SK-N-DZ (cell line): ENCODE measurements around the gene CLDND2. TPM values are rescaled to one million over a fixed set of nuclear protein-coding genes. Genes with fewer than 3 reads are reported as not detected.
"Not testable (repeated sequence)": the region's sequence is repeated elsewhere in the genome, so short reads cannot be mapped to it uniquely, and the experiment has no call there.

ENCODE experiments used
- DNase-seq: peaks from one replicate; pipeline ENCODE4 v3.0.0-alpha.2; 2015; ENCODE audit warnings: low spot score
- polyA plus RNA-seq, 2 experiments: library from polyadenylated mRNA; depleted of rRNA; stranded (reverse); fragments of >200 nt; gene quantifications; 2 replicates each; pipeline ENCODE4 v1.2.3, GENCODE V29; 2014

The CLDND2 gene, protein sequence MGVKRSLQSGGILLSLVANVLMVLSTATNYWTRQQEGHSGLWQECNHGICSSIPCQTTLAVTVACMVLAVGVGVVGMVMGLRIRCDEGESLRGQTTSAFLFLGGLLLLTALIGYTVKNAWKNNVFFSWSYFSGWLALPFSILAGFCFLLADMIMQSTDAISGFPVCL
- not detected in 2 replicates for polyA plus RNA-seq (2014; cell fraction: cytosol; rRNA removed)
- not detected in 2 replicates for polyA plus RNA-seq (2014; cell fraction: nucleus; rRNA removed)

DNA sequence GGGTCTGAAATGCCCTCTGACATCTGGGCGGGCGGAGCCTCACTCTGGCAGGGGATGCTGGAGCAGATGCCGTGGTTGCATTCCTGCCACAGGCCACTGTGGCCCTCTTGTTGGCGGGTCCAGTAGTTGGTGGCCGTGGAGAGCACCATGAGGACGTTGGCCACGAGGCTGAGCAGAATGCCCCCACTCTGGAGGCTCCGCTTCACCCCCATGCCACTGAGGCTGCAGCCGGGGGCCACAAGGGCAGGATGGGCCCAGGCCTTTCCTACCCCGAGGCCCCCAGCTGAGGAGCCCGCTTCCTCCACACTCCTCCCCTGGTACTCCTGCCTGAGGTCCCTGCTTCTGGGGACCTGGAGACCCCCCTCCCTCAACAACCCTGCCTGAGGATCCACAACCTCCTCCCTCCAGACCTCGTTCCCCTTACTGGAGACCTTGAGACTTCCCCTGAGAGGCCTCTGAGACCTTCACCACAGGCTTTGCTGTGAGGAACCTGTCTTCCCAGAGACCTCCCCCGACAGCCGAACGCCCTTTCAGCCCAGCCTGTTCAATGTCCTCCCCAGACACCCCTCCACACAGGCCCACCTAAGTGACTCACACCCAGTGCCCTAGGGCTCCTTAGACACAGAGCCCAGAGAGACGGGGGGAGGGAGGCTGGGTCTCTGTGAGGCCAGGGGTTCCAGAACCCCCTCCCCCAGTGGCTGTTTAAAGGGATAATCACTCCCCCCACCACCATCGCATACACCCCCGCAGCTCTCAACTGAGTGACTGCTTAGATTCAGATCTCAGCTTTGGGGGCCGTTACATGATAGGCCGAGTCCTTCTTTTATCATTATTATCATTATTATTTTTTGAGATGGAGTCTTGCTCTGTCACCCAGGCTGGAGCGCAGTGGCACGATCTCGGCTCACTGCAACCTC, at the start of gene CLDND2:
Gene CLDND2, minus strand, starts transcription at position 638 of the 917 bp plus-strand sequence. Its CDS starts 426 bp downstream, at position 212.
- DNase-seq = no peak

DNA sequence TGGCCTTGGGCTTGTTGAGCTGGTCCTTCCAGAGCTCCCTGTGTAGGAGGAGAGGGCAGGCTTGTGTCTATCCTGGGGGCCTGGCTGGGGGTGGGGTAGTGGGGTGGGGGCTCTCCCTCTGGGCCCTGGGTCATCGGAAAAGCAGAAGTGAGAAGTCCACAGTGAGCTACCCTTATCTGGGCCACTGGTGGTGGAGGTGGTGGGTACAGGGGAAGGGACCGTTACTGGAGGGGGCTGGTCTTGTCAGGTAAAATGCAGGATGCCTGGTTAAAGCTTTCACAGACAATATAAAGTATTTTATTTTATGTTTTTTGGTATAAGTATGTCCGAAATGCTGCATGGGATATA, 49.0 kb upstream of the CLDND2 start:
- DNase-seq = no peak

DNA sequence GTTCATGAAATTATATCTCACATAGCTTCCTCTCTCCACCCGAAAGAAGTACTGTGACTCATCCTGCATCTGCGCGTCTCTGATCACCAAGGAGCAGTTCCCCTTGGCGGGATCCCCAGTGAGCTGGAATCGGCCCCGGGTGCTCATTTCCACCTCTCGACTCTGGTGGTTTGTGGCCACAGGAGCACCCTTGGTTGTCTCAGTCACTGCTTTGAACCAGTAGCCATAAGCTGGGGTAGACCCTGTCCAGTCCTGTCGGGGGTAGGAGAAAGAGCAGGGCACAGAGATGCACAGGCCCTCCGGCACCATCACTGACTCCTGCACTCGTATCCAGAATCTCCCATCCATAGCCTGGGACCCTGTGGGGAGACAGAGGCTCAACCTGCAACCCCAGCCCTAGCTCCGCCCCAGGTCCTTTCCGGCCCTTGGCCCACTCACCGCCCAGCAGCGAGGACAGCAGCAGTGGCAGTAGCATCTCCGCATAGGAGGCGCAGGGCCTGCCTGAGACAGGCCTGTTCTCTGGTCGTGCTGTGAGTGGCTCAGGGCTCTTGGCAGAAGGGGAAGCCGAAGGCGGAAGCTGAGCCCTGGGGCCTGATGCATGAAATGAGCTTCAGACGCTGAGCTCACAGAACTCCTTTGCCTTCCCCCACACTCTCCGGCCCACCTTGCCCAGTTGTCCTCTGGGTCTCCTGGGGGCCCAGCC, 48.5 kb upstream of the CLDND2 start, which contains the start of gene SIGLEC10:
Gene SIGLEC10, minus strand, starts transcription at position 536 of the 703 bp plus-strand sequence. Its CDS starts 61 bp downstream, at position 475.
- peak; percentile 63 for DNase-seq

DNA sequence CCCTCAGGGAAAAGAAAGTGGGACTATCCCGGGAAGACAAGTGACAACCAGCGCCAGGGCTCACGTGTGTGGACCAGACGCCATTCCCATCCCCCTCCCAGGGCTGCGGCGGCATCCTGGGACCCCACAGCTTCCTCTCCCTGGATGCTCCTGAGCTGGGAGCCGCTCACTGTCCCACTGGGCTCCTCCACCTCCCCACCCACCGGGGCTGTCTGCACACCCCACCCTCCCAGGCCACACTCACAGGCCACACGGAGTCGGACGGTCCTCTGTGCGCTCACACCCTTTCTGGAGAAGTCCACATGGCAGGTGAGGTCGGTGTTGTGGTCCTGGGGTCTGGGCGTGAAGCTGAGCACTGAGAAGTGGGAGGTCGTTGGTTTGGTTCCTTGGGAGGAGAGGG, 47.6 kb upstream of the CLDND2 start:
- DNase-seq = not testable (repeated sequence)

DNA sequence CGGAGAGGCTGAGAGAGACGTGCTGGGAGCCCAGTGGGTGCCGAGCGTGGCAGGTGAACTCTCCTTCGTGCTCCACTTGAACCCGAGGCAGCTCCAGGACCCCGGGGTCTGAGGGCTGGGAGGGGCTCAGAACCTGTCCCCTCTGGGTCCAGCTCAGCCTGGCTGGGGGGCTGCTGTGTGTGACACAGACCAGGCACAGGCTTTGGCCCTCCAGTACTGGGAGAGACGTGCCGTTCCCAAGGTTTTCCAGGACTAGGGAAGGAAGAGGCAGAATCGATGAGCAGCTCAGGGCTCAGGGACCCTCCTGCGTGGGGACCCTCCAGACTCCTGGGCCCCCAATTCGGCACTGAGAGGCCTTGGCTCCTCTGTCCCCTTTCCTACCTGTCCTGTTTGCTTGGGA, 46.4 kb upstream of the CLDND2 start:
- DNase-seq = no peak

DNA sequence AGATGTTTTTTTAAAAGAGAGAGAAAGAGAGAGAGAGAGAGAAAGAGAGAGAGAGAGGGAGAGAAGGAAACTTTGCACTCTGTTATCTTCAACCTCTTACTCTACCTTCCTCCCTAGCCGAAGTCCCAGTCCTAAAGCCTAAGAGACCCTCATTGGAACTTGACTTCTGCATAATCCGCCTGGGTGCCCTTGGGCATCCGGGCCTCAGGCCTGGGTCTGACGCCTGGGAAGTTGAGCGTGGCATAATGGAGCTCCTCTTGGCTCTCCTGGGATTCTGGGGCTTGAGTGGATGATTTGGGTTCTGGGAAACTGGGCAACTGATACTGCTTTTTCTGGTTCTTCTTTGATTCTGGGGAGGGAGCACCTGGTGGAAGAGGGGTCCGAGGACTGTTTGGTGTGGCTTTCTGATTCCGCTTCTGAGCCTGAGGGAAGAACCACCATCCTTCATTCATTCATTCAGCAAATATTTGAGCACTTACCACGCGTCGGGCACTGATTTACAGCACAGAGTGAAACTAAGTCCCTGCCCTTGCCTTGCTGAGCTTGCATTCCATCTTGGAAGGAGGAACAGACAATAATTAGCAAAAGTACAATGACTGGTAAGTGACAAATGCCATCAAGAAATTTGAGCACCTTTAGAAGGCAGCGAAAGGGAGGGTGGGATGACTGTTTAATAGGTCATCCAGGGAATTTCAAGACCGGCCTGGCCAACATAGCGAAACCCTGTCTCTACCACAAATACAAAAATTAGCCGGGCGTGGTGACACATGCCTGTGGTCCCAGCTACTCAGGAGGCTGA, 42.3 kb upstream of the CLDND2 start:
- no peak for DNase-seq

DNA sequence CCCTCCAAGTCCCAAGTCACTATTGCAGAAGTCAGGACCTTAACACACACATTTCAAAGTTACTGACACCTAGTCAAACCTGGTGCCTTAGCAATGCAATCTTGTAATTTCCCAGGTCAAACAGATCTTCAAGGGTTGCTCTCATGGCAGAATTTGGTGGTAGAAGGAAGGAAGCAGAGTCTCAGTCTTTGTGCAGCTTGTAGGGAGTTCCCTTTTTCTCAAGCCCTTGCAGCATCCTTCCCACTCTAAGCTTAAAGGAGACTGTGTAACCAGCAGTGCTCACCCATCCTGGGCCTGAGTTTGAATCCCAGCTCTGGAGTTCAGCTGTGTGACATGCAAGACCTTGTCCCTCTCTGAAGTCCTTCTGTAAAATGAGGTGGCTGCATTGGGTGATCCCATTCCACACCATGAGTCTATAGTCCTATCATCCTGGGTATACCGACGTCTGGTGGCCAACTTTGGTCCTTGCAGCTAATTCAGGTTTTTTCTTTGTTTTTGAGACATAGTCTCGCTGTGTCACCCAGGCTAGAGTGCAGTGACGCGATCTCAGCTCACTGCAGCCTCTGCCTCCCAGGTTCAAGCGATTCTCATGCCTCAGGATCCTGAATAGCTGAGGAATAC, 38.8 kb upstream of the CLDND2 start:
- no peak for DNase-seq

DNA sequence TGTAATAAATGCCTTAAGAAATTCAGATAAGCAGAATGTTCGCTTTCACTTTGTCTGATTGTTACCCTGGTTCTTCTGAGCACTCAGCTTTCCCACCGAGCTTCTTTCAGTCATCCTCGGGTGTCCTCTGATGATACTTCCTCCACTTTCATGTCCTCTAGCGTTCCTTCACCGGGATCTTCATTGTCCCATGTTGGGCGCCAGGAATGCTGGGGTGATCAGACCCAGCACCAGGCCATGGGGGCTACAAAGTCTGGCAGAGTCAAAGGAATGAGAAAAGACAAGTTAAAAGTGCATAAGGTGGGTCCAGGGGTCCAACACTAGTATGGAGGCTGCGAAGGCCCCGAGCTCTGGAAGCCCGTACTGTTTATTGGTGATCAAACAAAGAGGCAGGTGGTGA, 33.3 kb upstream of the CLDND2 start:
- no peak for DNase-seq

DNA sequence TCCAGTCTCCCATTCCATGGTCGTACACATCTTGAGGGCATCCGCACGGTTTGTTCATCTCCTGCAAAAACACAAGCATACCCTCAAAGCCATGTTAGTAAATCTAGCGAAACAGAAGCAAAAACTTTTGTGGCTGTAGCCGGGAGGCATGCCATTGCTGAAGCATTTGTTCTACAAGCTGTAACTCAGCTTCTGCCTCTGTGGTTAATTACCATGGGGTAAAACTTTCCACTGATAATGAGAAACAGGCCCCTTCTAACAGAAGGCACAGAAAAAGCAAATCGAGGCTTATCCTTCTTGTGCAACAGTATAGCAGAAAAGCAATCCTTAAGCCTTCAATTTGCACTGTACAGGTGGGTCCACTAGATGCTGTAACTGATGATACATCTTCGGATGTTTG, 31.1 kb upstream of the CLDND2 start:
- not testable (repeated sequence) for DNase-seq

DNA sequence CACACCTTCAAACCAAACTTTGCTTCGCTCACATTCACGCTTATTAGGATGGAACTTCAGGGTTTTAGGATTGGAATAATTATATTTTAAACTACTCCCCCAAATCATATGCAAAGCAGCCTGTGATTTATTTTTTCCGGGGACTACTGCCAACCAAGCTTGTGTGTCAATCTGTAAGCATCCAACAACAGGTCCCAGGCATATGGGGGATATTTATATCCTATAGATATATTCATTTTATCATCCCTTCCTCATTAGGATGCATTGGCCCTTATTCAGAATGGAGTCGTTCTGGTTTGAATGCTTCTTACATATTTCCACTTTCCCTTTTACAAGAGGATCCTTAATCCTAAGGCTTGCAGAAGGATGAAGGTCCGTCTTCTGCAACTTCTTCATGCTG, 30.4 kb upstream of the CLDND2 start:
- DNase-seq = no peak

DNA sequence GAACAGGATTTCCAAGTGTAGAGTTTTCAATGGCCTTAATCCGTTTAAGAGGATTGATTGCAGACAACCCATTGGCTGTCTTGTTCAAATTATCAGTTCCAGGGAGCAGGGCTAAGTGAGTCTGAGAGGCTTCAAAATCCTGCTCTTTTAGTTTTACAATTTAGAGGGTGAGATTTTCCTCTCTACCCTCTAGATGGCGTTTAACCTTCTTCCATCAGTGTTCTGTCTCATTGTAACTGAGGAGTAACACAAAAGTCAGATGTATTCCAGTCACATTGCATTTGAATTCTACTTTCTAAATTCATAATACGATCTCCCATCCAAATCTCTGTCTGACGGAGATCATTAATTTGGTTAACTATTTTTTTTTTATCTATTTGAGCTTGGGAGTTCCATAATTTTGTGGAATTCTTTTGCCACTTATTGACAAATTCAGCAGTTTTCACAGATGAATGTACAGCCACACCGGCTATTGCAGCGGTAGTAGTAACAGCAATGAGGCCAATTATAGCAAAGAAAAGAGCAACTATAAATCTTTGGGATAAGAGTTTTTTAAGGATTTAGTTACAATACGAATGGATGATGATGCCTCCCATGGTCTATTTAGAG, 29.4 kb upstream of the CLDND2 start:
- DNase-seq = no peak

DNA sequence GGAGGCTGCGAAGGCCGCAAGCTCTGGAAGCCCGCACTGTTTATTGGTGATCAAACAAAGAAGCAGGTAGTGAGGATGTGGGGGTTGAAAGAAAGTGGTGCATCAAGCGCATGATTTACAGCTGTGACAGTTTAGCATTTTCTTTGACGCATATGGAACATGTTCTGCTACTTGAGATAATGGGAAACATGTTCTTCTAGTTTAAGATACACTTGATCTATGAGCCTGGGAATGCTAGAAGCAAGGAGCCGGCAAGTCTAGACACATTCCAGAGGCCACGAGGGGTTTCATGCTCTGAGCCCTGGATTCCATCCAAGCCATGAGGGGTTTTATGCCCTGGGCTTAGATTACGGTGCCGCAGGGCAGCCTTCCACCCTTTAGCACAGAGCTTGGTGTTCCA, 28.6 kb upstream of the CLDND2 start:
- not testable (repeated sequence) for DNase-seq

DNA sequence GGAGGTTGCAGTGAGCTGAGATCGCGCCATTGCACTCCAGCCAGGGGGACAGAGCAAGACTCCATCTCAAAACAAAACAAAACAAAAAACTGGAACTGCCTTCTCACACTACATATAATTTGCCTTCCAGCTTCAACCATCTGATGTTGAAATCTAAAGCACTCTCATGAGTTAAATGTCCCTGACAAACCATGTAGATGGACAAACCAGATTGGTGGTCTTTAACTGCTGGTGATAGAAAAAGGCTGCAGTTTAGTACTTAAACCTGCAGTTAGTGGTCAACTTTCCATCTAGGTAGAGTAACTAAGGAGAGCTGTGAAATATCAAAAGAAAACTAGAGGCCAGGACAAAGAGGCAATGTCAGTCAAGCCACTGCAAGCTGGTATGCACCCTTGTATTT, 27.4 kb upstream of the CLDND2 start:
- DNase-seq = no peak

DNA sequence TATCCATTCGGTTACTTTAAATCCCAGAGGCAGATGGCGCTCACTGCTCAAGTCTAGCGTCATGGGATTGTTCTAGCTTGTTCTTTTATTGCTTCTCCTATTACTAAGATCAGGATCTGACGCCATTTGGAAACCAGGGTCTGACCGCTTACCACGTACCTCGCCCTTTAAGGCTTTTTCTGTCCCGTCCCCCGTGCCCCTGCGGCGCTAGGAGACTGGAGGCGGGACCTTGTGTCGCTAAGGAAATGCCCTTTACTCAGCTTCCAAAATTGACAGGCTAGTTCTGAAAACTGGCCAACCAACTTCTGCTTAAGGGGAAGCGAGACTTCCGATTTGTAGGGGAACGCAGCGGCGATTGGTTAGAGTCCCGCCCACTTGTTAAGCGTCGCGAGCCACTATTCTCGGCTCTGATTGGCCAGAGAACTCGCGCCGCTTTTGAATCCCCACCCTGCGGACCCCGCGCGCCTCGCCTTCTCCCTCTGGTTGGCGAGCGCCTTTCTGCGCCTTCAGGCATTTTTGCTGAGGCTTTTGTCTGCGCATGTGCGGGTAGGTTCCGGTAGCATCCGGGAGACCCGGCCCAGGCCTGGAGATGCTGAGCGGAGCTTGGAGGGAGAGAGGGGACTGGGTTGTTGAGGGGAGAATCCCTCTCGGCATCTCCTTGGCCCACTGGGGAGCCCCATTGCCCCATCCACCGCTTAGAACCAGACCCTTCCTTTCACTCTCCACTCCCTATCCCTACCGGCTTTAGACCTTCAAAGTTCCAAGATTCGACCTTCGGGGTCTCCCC, 25.4 kb upstream of the CLDND2 start:
- peak; percentile 97 for DNase-seq

DNA sequence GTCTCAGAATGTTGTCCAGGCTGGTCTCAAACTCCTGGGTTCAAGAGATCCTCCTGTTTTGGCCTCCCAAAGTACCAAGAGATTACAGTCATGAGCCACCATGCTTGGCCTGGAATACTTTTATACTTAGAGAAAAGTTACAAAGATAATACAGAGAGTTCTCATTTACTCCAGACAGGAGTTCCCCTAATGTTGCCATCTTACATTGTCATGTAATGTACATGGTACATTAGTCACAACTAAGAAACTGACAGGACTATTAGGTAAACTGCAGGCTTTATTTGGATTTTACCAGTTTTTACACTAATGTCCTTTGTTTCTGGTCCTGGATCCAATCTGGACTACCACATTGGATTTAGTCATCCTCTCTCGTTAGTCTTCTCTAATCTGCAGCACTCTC, 23.9 kb upstream of the CLDND2 start:
- DNase-seq = no peak

DNA sequence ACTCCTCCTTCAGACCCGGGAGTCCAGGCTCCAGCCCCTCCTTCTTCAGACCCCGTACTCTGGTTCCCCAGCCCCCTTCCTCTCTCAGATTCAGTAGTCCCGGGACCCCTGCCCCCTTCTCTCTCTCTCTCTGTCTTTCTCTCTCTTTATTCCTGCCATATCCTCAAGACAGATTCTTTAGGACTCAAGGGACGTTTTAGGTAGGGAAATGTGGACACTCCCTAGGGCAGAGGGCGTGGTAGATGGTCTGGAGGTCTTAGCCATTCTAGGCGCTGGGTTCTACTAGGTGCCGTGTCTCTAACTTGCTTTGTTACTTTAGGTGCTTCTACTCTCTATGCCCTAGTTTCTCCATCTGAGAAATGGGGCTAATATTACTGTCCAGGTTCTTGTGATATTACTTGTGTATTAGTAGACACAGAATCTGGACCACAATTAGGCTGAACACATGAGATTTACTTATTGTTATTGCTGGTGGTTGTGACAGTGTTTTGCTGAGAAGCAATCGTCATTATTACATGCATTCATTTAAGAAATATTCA, 22.3 kb upstream of the CLDND2 start:
- DNase-seq = no peak

DNA sequence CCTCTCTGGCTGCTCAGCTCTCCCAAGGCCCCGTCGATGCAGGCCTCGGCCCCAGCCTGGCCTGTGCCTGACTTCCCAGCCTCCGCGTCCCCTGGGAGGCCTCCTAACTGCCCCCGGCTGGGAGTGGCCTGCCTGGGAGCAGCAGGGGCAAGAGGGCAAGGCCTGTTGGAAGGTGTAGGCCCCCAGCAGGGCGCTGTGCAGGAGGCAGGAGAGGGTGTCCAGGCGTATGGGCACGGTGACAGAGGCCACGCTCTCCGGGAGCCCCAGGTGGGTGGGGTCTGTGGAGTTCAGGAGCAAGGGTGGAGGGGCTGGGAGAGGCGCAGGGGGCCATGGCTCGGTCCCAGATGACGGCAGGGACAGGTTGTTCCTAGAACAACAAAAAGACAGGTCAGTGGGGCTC, 20.3 kb upstream of the CLDND2 start:
- no peak for DNase-seq

DNA sequence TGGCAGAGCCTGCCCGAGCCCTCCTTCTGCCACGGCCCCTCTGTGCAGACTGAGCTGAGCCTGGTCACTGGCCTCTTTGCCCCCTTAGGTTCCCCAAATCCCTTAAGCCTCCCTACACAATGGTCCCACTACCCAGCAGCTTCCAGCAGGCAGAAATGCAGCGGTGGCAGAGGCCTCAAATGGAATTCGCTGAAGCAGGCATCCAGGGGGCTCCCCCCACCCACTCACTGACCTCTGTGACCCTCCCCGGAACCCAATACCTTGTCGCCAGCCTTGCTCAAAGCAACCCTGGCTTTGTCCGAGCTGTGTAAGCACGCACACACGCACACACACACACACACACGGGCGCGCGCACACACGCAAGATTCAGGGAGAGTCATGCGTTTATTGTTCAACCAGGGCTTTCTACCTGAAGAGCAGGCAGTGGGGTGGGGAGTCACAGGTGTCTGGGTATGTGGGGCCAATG, 19.2 kb upstream of the CLDND2 start, which contains the start of gene LIM2:
Gene LIM2, minus strand, starts transcription at position 51 of the 466 bp plus-strand sequence. CDS start 531 bp downstream, outside the sequence.
- no peak for DNase-seq

DNA sequence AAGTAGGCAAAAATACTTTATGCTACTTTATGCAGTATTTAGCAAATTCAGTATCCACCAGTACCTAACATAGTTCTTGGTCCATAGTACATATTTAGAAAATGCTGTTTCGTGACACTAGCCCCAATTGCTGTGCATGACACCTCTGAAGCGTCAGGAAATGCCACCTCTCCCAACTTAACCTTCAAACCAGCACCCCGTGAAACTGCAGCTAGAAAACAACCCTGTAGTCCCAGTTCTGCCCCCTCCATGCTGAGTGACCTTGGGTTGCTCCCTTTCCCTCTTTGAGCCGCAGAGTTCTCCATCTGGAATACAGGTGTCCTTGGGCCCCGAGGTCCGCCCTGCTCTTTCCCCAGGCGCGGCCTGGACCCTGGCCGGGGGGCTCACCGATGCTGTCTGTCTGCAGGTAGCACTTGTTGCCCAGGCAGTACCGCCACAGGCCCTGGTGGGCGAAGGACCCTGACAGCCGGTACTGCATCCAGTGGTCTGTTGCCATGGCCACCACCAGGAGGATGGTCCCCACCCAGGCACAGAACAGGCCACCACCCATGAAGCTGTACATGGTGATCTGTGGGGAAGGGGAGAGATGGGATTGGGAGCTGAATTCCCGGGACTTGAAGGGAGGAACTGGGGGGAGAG, 18.2 kb upstream of the CLDND2 start:
- DNase-seq = no peak
